Measurements from ENCODE around the gene CEACAM3.
"Not testable (repeated sequence)": the region's sequence is repeated elsewhere in the genome, so short reads cannot be mapped to it uniquely, and the experiment has no call there.

Gene CEACAM3

DNA sequence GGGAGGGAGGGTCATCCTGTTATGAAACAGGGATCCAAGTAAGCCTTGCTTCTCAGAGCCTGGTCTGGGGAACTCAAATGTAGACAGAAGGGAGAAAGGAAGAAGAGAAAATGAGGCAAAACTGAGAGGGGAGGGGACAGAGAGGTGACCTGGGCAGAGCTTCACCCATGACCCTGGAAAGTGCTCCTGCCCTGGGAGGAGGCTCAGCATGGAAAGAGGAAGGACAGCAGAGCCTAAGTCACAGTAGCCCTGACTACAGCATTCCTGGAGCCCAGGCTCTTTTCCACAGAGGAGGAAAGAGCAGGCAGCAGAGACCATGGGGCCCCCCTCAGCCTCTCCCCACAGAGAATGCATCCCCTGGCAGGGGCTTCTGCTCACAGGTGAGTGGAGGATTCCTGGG lies at the start of gene CEACAM3:
CEACAM3 (plus strand) TSS at position 226 of the 400 bp plus-strand sequence; CDS start at position 317, 91 bp downstream.
- no peak within 1 kb of the TSS for H2AFZ ChIP-seq (ENCODE audit: low read depth, low read length)
- H3K79me2 ChIP-seq (ENCODE audit: low read length) = no peaks in the 10 kb centered on the region
- no peak within 1 kb of the TSS for H3K4me2 ChIP-seq (ENCODE audit: low read length)
- H3K4me1 ChIP-seq (ENCODE audit: low read length) = no peaks in the 10 kb centered on the region
- no peaks in the 10 kb centered on the region for H3K36me3 ChIP-seq (replicated peaks; ENCODE audit: low read depth, low read length)
- H3K27ac ChIP-seq (ENCODE audit: low read length) = no peak within 1 kb of the TSS
- TF ChIP-seq EZH2phosphoT487 (IDR thresholded peaks at IDR 0.05; ENCODE audit: low read depth) = no peak
- TF ChIP-seq, protein P1, sequence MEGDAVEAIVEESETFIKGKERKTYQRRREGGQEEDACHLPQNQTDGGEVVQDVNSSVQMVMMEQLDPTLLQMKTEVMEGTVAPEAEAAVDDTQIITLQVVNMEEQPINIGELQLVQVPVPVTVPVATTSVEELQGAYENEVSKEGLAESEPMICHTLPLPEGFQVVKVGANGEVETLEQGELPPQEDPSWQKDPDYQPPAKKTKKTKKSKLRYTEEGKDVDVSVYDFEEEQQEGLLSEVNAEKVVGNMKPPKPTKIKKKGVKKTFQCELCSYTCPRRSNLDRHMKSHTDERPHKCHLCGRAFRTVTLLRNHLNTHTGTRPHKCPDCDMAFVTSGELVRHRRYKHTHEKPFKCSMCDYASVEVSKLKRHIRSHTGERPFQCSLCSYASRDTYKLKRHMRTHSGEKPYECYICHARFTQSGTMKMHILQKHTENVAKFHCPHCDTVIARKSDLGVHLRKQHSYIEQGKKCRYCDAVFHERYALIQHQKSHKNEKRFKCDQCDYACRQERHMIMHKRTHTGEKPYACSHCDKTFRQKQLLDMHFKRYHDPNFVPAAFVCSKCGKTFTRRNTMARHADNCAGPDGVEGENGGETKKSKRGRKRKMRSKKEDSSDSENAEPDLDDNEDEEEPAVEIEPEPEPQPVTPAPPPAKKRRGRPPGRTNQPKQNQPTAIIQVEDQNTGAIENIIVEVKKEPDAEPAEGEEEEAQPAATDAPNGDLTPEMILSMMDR (IDR thresholded peaks at IDR 0.05; ENCODE audit: low read depth, low read length) = no peak
- no peaks in the 10 kb centered on the region for H4K20me1 ChIP-seq (ENCODE audit: insufficient read depth, low read length)
- H3K9ac ChIP-seq (ENCODE audit: low read length) = no peak within 1 kb of the TSS
- H3K9me3 ChIP-seq (ENCODE audit: insufficient read depth, low read length) = no peaks in the 10 kb centered on the region
- peaks cover 30% of the 10 kb centered on the region for H3K27me3 ChIP-seq (ENCODE audit: low read depth, low read length)
- H3K4me3 ChIP-seq (ENCODE audit: low read length) = no peak within 1 kb of the TSS

GRCh38 chr19:41746593-41747227 lies 49.7 kb upstream of the CEACAM3 start:
- H3K9me3 ChIP-seq (ENCODE audit: insufficient read depth, low read length) = no peaks in the 10 kb centered on the region
- H3K79me2 ChIP-seq (ENCODE audit: low read length) = no peaks in the 10 kb centered on the region
- no peak overlapping the region for H3K27ac ChIP-seq (ENCODE audit: low read length)
- peak overlapping the region; percentile 42 for H3K4me2 ChIP-seq (ENCODE audit: low read length)
- no peaks in the 10 kb centered on the region for H4K20me1 ChIP-seq (ENCODE audit: insufficient read depth, low read length)
- peaks cover 52% of the 10 kb centered on the region for H3K27me3 ChIP-seq (ENCODE audit: low read depth, low read length)
- H3K36me3 ChIP-seq (replicated peaks; ENCODE audit: low read depth, low read length) = no peaks in the 10 kb centered on the region
- no peak overlapping the region for H3K9ac ChIP-seq (ENCODE audit: low read length)
- no peak for TF ChIP-seq EZH2phosphoT487 (IDR thresholded peaks at IDR 0.05; ENCODE audit: low read depth)
- TF ChIP-seq, protein P1 (IDR thresholded peaks at IDR 0.05; ENCODE audit: low read depth, low read length) = peak; percentile 84
- no peak overlapping the region for H2AFZ ChIP-seq (ENCODE audit: low read depth, low read length)
- peaks cover 4% of the 10 kb centered on the region; the same call in 1 of the 2 replicates for H3K4me1 ChIP-seq (ENCODE audit: low read length)
- no peak overlapping the region for H3K4me3 ChIP-seq (ENCODE audit: low read length)

DNA sequence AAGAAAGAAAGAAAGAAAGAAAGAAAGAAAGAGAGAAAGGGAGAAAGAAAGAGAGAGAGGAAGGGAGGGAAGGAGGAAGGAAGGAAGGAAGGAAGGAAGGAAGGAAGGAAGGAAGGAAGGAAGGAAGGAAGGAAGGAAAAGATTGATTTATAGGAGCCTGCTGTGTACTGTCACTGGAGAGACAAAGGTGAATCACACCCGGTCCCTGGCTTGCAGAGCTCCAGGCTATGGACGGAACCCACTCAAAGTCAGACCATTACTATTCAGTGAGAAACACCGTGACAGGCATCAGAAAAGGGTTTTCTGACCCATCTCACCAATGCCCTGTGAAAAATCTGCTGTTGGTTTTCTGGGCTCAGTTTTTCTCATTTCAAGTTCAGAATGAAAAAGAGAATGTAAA lies 48.4 kb upstream of the CEACAM3 start:
- H3K36me3 ChIP-seq (replicated peaks; ENCODE audit: low read depth, low read length) = no peaks in the 10 kb centered on the region
- H3K9me3 ChIP-seq (ENCODE audit: insufficient read depth, low read length) = no peaks in the 10 kb centered on the region
- H3K27me3 ChIP-seq (ENCODE audit: low read depth, low read length) = peaks cover 59% of the 10 kb centered on the region
- no peaks in the 10 kb centered on the region for H4K20me1 ChIP-seq (ENCODE audit: insufficient read depth, low read length)
- no peaks in the 10 kb centered on the region for H3K79me2 ChIP-seq (ENCODE audit: low read length)
- no peak overlapping the region for H3K9ac ChIP-seq (ENCODE audit: low read length)
- TF ChIP-seq, protein P1 (IDR thresholded peaks at IDR 0.05; ENCODE audit: low read depth, low read length) = no peak
- no peak for TF ChIP-seq EZH2phosphoT487 (IDR thresholded peaks at IDR 0.05; ENCODE audit: low read depth)
- no peak overlapping the region for H3K4me3 ChIP-seq (ENCODE audit: low read length)
- no peak overlapping the region for H3K27ac ChIP-seq (ENCODE audit: low read length)
- no peak overlapping the region for H2AFZ ChIP-seq (ENCODE audit: low read depth, low read length)
- no peak overlapping the region for H3K4me2 ChIP-seq (ENCODE audit: low read length)
- peaks cover 4% of the 10 kb centered on the region; the same call in 1 of the 2 replicates for H3K4me1 ChIP-seq (ENCODE audit: low read length)

- H4K20me1 ChIP-seq (ENCODE audit: insufficient read depth, low read length); H3K4me1 ChIP-seq (ENCODE audit: low read length); H3K27ac ChIP-seq (ENCODE audit: low read length); H3K36me3 ChIP-seq (replicated peaks; ENCODE audit: low read depth, low read length); H3K79me2 ChIP-seq (ENCODE audit: low read length); H3K9me3 ChIP-seq (ENCODE audit: insufficient read depth, low read length); H2AFZ ChIP-seq (ENCODE audit: low read depth, low read length); H3K4me3 ChIP-seq (ENCODE audit: low read length); H3K4me2 ChIP-seq (ENCODE audit: low read length); H3K9ac ChIP-seq (ENCODE audit: low read length): not testable (repeated sequence)
- peaks cover 64% of the 10 kb centered on the region for H3K27me3 ChIP-seq (ENCODE audit: low read depth, low read length)
Observed at GRCh38 chr19:41750248-41751134, 45.9 kb upstream of the CEACAM3 start.

All from OCI-LY3 (cell line).